ENCODE data around the gene EPHB2.

The EPHB2 gene

GRCh38 chr1:22953057-22953739, 242.6 kb downstream of the EPHB2 start:
- no peak for DNase-seq (ENCODE audit: low read depth)

DNA sequence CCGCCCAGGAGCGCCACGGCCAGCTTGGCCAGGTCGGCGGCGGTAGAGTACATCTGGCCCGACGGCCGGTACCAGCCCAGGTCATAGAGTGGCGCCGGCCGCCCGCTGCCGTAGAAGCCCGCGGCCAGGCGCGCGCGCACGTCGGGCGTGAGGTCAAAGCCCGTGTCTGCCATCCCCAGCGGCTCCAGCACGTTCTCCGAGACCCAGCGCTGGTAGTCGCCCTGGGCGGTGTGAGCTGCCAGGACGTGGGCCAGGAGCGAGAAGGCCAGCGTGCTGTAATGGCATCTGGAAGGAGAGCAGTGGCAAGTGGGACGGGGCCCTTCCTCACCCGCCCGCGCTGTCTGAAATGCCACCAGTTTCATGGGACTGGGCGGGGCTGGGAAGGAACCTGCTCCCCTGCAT, 243.1 kb downstream of the EPHB2 start:
- no peak for DNase-seq (ENCODE audit: low read depth)

DNA sequence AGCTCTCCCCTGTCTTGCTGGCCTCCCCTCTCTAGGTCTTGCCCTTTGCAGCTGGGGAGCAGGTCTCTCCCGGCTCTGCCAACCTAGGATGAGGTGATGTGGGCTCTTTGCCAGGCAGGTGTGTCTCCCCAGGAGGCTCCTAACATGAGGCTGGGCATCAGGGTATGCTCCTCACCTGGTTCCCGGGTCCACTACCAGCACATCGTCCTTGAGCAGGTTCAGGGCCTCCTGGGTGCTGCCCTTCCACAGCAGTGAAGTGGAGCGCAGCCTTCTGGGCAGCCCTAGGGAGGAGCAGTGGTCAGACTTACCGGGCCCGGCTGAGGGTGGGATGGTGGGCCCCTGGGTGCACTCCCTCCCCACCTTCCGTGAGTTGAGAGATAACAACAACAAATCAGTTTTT, 244.5 kb downstream of the EPHB2 start:
- no peak for DNase-seq (ENCODE audit: low read depth)

DNA sequence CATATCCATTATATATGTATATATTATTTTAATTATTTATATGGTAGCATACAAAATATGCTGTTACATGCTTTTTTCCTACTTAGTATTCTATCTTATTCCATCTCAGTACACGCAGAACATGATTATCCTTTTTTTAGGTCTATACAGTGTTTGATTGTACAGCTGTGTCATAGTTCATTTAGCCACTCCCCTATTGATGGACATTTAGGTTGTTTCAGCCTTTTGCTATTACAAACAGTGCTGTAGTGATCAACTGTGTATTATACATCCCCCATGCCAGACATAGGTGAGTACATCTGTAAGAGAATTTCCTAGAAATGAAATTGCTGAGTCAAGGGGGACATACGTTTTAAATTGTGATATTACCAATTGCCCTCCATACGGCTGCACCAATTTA, 246.4 kb downstream of the EPHB2 start:
- DNase-seq (ENCODE audit: low read depth): no peak

GRCh38 chr1:22958556-22958955, 247.9 kb downstream of the EPHB2 start:
- DNase-seq (ENCODE audit: low read depth): no peak

GRCh38 chr1:22959545-22960360, 249.1 kb downstream of the EPHB2 start:
- no peak for DNase-seq (ENCODE audit: low read depth)

GRCh38 chr1:22962558-22962957, 251.9 kb downstream of the EPHB2 start:
- DNase-seq (ENCODE audit: low read depth): no peak

- no peak for DNase-seq (ENCODE audit: low read depth)
Observed at GRCh38 chr1:22963044-22963677, 252.5 kb downstream of the EPHB2 start.

DNA sequence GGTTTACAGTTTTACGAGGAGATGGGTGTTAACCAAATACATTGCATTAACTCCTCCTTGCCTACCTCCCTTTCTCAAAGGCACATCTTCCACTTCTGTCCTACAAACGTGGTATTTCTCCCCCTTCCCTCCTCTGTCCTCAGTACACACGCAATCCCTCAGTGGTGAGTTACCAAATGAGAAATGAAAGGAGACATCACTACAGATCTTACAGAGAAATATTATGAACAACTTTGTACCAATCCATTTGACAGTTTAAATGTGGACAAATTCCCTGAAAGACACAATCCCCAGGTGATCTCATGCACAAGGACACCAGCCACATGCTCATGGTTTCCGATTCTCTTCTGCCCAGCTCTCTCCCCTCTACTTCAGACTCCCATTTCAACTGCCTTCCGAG, 255.7 kb downstream of the EPHB2 start:
- no peak for DNase-seq (ENCODE audit: low read depth)

GRCh38 chr1:22967833-22968232, 257.2 kb downstream of the EPHB2 start:
- DNase-seq (ENCODE audit: low read depth): no peak

- no peak for DNase-seq (ENCODE audit: low read depth)
Observed at GRCh38 chr1:22969304-22969709, 258.7 kb downstream of the EPHB2 start.

- no peak for DNase-seq (ENCODE audit: low read depth)
Observed at GRCh38 chr1:22970096-22970495, 259.5 kb downstream of the EPHB2 start.
